Muscle of leg (tissue), 11 donors: Measurements from ENCODE around the gene ERI3. TPM values are rescaled to one million over a fixed set of nuclear protein-coding genes. Genes with fewer than 3 reads are reported as not detected.

Experiments
- DNase-seq: peaks from one replicate; pipeline ENCODE4 v3.0.0; 2013
- H3K27ac ChIP-seq: one replicate; pipeline ENCODE4 v1.5.1; 2013; ENCODE audit warnings: mild to moderate bottlenecking, low read length, control low read depth
- H3K27me3 ChIP-seq: one replicate; pipeline ENCODE4 v1.6.1; 2013; ENCODE audit warnings: low read length; ENCODE audit not compliant: control insufficient read depth, insufficient read depth
- H3K36me3 ChIP-seq: one replicate; pipeline ENCODE4 v1.6.1; 2013; ENCODE audit warnings: low read length; ENCODE audit not compliant: control insufficient read depth, insufficient read depth
- H3K4me1 ChIP-seq: one replicate; pipeline ENCODE4 v1.6.1; 2013; ENCODE audit warnings: low read length; ENCODE audit not compliant: control insufficient read depth, insufficient read depth
- H3K4me3 ChIP-seq: one replicate; pipeline ENCODE4 v1.5.1; 2013; ENCODE audit warnings: low read length, control low read depth
- H3K9me3 ChIP-seq: replicated peaks from 2 replicates; pipeline ENCODE4 v1.6.1; 2013; ENCODE audit warnings: low read depth, low read length; ENCODE audit not compliant: control insufficient read depth
- WGBS: methylation state at CpG from one replicate; pipeline ENCODE4 v1.1.5; 2013; ENCODE audit warnings: missing lambda C conversion rate; ENCODE audit not compliant: insufficient coverage; 5-methylcytosine and 5-hydroxymethylcytosine counted together
- polyA plus RNA-seq, 8 donors: library from polyadenylated mRNA; unstranded; fragments of 120-200 nt; gene quantifications; one replicate each; pipeline versions ENCODE4 v1.2.1 to v1.2.3, GENCODE V29; 2013; ENCODE audit warnings: inconsistent platforms in 1 of 8, low replicate concordance in 1 of 8; ENCODE audit not compliant: insufficient read length in 8 of 8, insufficient read depth in 1 of 8
- total RNA-seq: library from RNA; stranded (reverse); fragments of 120-200 nt; gene quantifications from one replicate; pipeline ENCODE4 v1.2.4, GENCODE V29; 2013

ERI3 gene
- total and polyA plus RNA-seq, 9 donors = 46.7 to 57.2 (median 52.1) TPM

DNA sequence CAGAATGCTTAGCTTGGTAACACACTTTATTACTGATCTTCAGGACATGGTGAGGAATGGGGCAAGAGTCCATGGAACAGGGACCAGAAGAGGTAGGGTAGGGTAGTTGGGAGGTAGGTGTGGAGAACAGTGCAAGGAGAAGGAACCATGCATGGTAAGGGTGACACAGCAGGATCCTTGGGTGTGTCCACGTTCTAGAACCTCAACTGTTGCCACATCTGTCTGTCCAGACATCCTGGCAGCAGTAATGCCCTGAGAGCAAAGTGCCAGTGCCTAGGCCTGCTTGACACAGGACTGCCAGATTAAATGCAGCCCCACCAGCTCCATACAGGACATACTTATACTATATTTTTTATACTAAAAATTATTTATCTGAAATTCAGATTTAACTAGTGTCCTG is 127.8 kb downstream of the ERI3 start:
- WGBS = no CpG with 5 or more reads among the region's 1 CpG

DNA sequence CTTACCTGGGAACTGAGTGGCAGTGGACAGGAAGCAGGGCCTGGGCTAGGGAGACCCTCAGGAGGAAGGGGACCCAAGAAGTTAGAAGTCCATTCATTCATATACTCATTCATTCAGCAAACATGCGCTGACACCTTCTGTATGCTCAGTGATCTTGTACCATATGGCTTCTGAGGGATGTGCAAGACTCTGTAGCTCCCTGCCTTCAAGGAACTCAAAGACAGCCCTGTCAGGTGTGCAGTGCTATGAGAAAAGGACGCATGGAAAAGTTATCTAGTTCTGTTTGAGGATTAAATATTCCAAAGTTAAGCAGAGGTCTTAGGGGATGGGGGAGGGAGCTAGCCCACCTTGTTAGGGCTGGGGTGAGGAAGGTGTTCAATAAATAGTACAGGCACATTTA is 129.3 kb downstream of the ERI3 start:
- DNase-seq = no peak
- WGBS = 100% methylated on average over 1 of the region's 2 CpGs
- H3K27me3 ChIP-seq = no peaks in the 10 kb centered on the region
- no peaks in the 10 kb centered on the region for H3K9me3 ChIP-seq
- no peak overlapping the region for H3K27ac ChIP-seq
- H3K4me1 ChIP-seq = peaks cover 7% of the 10 kb centered on the region
- H3K4me3 ChIP-seq = no peak overlapping the region
- peaks cover 24% of the 10 kb centered on the region for H3K36me3 ChIP-seq

More for the DNA sequence above, 127.8 kb downstream of the ERI3 start:
- no peak overlapping the region for H3K4me3 ChIP-seq
- DNase-seq = no peak
- H3K36me3 ChIP-seq = peaks cover 13% of the 10 kb centered on the region
- peaks cover 7% of the 10 kb centered on the region for H3K4me1 ChIP-seq
- H3K27ac ChIP-seq = no peak overlapping the region
- no peaks in the 10 kb centered on the region for H3K9me3 ChIP-seq
- H3K27me3 ChIP-seq = no peaks in the 10 kb centered on the region

- H3K4me3 ChIP-seq = no peak overlapping the region
- no peak for DNase-seq
- H3K27ac ChIP-seq = no peak overlapping the region
- no peaks in the 10 kb centered on the region for H3K9me3 ChIP-seq
- H3K4me1 ChIP-seq = peaks cover 10% of the 10 kb centered on the region
- peaks cover 43% of the 10 kb centered on the region for H3K36me3 ChIP-seq
- H3K27me3 ChIP-seq = no peaks in the 10 kb centered on the region
- WGBS = 76% methylated on average over 10 of the region's 11 CpGs
Observed at GRCh38 chr1:44223187-44223610, 131.9 kb downstream of the ERI3 start.

DNA sequence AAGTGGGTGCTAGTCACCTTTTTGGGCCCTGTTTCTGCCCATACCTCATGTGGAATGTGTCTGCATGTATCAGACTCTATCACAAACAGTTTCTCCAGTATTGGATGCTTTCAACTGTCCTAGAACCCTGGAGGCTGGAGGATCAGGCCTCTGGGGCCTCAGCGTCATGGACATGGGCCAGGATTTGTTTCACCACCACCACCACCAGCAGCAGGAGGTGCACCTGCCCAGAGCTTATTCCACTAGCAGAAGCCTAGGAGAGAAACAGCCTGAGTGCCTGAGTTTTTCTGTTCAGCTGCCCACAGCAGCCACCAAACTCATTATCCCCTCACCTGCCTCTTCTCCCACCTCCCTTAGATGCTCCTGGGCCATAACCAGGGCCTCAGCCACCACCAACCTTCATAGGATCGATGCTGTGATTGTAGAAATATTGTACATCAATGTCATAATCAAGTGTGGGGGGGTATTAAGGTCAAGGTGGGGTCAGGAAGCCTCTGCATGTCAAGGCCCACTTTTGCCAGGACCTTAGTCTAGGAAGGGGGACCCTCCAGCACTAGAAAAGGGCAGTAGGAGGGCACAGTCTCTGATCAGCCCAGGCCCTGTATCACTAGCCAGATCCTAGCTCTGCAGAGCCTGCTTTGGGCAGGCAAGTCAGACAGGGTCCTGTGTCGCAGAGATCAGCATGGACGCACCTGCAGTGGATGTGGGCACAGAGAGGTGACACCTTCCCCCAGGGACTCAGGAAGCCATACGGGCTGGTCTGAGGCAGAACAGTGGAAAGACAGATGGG is 132.5 kb downstream of the ERI3 start:
- 71% methylated on average over 4 of the region's 5 CpGs for WGBS
- H3K27me3 ChIP-seq = no peaks in the 10 kb centered on the region
- H3K36me3 ChIP-seq = peaks cover 49% of the 10 kb centered on the region

GRCh38 chr1:44221769-44222168 is 133.3 kb downstream of the ERI3 start:
- no peaks in the 10 kb centered on the region for H3K27me3 ChIP-seq
- H3K36me3 ChIP-seq = peaks cover 54% of the 10 kb centered on the region
- DNase-seq = no peak
- H3K4me3 ChIP-seq = no peak overlapping the region
- H3K4me1 ChIP-seq = peaks cover 18% of the 10 kb centered on the region
- no peak overlapping the region for H3K27ac ChIP-seq
- WGBS = 88% methylated on average over 17 of the region's 23 CpGs
- H3K9me3 ChIP-seq = no peaks in the 10 kb centered on the region

More for the DNA sequence above, 132.5 kb downstream of the ERI3 start:
- no peaks in the 10 kb centered on the region for H3K9me3 ChIP-seq
- H3K4me1 ChIP-seq = peaks cover 16% of the 10 kb centered on the region
- H3K27ac ChIP-seq = no peak overlapping the region
- DNase-seq = no peak
- no peak overlapping the region for H3K4me3 ChIP-seq

DNA sequence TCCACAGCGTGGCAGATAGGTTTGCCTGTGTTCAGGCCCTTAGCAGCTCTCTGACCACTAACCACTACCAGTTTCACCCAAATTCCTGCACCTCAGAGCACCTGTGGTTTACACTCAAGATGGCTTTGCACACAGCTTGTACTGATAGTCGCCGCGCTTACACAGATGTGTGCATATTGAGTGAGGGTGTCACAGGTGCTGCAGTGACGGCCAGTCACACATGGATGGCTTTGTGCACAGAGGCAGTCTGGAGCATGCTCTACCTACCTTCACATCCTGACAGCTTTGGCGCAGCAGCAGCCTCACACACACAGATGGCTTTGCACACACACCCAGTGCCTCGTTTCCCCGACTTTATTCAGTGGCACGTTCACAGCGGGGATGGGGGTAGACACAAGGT is 134.3 kb downstream of the ERI3 start:
- Histone ChIP-seq H3K27ac (no peak overlapping the region), H3K27me3 (no peaks in the 10 kb centered on the region), H3K4me1 (peaks cover 18% of the 10 kb centered on the region), H3K9me3 (no peaks in the 10 kb centered on the region), H3K4me3 (no peak overlapping the region), H3K36me3 (peaks cover 60% of the 10 kb centered on the region)
- WGBS = 82% methylated on average over 3 of the region's 10 CpGs
- no peak for DNase-seq

DNA sequence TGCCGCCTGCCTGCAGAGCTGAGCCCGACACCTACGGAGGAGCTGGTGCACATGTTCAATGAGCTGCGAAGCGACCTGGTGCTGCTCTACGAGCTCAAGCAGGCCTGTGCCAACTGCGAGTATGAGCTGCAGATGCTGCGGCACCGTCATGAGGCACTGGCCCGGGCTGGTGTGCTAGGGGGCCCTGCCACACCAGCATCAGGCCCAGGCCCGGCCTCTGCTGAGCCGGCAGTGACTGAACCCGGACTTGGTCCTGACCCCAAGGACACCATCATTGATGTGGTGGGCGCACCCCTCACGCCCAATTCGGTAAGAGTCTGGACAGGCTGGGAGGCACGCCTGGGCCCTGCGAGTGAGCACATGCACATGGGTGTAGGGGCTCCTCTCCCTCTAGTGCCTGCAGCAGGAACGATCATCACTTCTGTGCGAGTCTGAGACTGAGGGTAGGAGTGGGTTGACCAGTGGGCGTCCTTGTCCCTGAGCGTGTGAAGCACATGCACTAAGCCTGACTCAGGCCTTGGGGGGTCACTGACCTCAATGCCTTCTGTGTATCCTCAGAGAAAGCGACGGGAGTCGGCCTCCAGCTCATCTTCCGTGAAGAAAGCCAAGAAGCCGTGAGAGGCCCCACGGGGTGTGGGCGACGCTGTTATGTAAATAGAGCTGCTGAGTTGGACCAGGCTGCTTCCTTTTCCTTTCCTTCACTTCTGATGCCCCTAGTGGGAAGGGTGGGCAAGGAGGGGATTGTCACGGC is 134.9 kb downstream of the ERI3 start:
- DNase-seq = no peak
- Histone ChIP-seq H3K36me3 (peaks cover 64% of the 10 kb centered on the region), H3K4me3 (no peak overlapping the region), H3K27ac (no peak overlapping the region), H3K9me3 (no peaks in the 10 kb centered on the region), H3K4me1 (peaks cover 18% of the 10 kb centered on the region), H3K27me3 (no peaks in the 10 kb centered on the region)
- 79% methylated on average over 24 of the region's 31 CpGs for WGBS

- peaks cover 72% of the 10 kb centered on the region for H3K36me3 ChIP-seq
- H3K27ac ChIP-seq = no peak overlapping the region
- DNase-seq = no peak
- H3K4me3 ChIP-seq = no peak overlapping the region
- H3K27me3 ChIP-seq = no peaks in the 10 kb centered on the region
- 69% methylated on average over 3 of the region's 6 CpGs for WGBS
- H3K4me1 ChIP-seq = peaks cover 17% of the 10 kb centered on the region
- no peaks in the 10 kb centered on the region for H3K9me3 ChIP-seq
Observed at GRCh38 chr1:44219301-44219626, 135.8 kb downstream of the ERI3 start.

DNA sequence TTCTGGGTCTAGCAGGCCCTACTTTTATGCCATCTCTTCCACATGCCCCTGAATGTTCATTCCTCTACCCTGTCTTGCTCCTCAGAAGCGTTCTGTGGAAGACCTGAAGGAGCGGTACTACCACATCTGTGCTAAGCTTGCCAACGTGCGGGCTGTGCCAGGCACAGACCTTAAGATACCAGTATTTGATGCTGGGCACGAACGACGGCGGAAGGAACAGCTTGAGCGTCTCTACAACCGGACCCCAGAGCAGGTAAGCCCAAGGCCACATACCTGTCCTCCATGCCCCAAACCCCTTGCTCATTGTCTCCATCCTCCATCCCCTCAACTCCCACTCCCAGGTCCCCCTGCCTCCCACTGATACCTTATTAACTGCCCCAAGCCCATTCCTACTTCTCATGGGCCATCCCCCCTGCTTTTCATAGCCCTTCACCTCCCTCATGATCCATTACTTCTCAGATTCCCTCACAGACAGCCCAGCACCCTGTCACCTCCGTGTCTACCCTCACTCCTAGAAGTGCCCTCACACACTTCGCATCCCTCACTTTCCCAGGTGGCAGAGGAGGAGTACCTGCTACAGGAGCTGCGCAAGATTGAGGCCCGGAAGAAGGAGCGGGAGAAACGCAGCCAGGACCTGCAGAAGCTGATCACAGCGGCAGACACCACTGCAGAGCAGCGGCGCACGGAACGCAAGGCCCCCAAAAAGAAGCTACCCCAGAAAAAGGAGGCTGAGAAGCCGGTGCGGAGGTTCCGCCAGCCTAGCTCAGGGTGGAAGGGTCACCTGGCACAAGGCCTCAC is 136.4 kb downstream of the ERI3 start:
- H3K4me1 ChIP-seq = peaks cover 19% of the 10 kb centered on the region
- no peaks in the 10 kb centered on the region for H3K27me3 ChIP-seq
- no peak for DNase-seq
- 90% methylated on average over 24 of the region's 24 CpGs for WGBS
- no peak overlapping the region for H3K27ac ChIP-seq
- no peaks in the 10 kb centered on the region for H3K9me3 ChIP-seq
- peaks cover 72% of the 10 kb centered on the region for H3K36me3 ChIP-seq
- no peak overlapping the region for H3K4me3 ChIP-seq
